Stromal cell of bone marrow (primary cell): Measurements from ENCODE around the gene CCDC150.
"Not testable (repeated sequence)": the region's sequence is repeated elsewhere in the genome, so short reads cannot be mapped to it uniquely, and the experiment has no call there.

ENCODE experiments used
- DNase-seq: peaks from one replicate; pipeline ENCODE4 v3.0.0-alpha.2; 2012; ENCODE audit warnings: low read depth

The CCDC150 gene

GRCh38 chr2:196718419-196719109 is 79.0 kb downstream of the CCDC150 start:
- no peak for DNase-seq

- peak; percentile 81 for DNase-seq
These were observed 79.8 kb downstream of the CCDC150 start for GRCh38 chr2:196719110-196719872.

GRCh38 chr2:196723571-196723970 is 84.1 kb downstream of the CCDC150 start:
- DNase-seq = no peak

DNA sequence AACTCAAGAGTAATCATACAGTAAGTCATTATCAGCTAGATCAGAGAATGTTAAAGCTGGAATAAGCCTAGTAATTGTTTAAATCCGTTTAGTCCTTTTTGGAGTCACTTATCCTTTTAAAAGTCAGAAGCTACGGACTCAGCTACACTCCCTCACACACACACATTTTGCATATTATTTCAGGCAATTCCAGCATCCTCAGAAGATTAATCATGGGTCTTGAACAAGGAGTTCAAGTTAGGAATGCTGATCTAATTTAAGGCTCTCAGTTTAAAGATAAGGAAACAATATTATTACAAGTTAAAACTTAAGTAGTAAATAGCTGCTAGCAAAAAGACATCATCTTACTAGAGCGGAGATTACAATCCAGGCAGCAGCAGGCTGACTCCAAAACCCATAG is 85.7 kb downstream of the CCDC150 start:
- no peak for DNase-seq

DNA sequence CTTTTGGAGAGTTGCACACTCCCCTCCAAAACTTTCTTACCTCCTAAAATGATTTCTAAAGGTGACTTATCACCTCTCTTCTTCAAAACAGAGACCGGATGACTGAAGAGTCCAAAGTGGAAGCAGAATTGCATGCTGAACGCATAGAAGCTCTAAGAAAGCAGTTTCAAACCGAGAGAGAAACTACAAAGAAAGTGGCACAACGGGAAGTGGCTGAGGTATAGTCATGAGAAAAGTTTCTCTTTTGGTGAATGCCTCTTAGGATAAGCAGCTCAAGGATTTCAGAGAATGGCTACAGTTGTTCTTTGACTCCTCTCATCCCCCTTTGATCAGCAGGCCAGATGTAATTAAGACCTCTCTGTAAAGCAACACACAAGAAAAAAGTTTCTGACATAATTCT is 86.4 kb downstream of the CCDC150 start:
- DNase-seq = no peak

- DNase-seq = no peak
These were observed 89.9 kb downstream of the CCDC150 start for GRCh38 chr2:196729418-196729817.

- not testable (repeated sequence) for DNase-seq
These were observed 97.1 kb downstream of the CCDC150 start for GRCh38 chr2:196736646-196737045.

- no peak for DNase-seq
These were observed 97.5 kb downstream of the CCDC150 start for GRCh38 chr2:196737046-196737445.

DNA sequence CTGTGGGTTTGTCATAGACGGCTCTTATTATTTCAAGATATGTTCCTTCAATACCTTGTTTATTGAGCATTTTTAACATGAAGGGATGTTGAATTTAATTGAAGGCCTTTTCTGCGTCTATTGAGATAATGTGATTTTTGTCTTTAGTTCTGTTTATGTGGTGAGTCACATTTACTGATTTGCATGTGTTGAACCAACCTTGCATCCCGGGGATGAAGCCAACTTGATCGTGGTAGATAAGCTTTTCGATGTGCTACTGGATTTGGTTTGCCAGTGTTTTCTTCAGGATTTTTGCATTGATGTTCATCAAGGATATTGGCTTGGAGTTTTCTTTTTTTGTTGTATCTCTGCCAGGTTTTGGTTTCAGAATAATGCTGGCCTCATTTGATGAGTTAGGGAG is 99.5 kb downstream of the CCDC150 start:
- no peak for DNase-seq

GRCh38 chr2:196742216-196742615 is 102.7 kb downstream of the CCDC150 start:
- DNase-seq = no peak

- no peak for DNase-seq
These were observed 103.2 kb downstream of the CCDC150 start for GRCh38 chr2:196742685-196743084.

DNA sequence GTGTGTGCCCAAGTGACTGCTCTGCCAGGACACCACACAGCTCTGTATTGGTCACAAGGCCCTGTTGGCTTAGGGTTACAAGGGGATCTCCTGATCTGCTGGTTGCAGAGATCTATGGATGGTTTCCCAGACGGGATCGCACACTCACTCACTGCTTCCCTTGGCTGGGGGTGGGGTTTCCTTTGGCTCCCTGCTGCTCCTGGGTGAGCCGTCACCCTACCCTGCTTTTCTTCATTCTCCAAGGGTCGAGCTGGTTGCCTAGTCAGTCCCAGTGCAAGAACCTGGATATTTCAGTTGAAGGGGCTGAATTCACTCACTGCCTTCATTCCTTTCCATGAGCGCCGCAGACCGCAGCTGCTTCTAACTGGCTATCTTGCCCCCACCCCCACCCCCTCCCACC is 103.7 kb downstream of the CCDC150 start:
- no peak for DNase-seq

DNA sequence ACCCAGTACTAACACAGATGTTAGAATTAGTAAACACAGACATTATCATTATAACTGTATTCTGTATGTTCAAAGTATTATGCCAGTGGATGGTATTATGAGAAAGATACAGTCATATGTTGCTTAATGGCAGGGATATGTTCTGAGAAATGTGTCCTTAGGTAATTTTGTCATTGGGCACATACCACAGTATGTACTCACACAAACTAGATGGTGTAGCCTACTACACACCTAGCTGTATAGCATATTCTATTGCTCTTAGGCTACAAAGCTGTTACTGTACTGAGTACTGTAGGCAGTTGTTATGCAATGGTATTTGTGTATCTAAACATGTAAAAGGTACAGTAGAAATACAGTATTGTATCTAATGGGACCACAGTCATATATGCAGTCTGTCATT is 106.2 kb downstream of the CCDC150 start:
- DNase-seq = no peak

DNA sequence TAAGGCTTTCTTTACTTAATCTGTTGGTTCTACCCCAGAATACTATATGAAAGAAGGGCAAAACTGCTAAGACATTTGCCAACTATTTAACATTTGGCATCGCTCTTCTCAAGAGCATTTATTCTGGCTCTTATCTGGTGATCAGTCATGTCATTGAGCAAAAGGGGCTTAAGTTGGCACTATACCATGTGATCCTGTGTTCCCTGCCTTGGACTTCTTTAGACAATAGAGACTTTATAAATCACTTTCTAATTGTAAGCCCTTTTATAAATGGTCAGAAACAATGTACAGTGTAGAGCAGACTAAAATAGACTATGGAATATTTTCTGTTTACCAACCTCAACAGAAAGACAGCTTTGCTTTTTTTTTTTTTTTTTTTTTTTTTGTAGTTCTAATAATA is 107.9 kb downstream of the CCDC150 start:
- DNase-seq = no peak

- no peak for DNase-seq
These were observed 108.6 kb downstream of the CCDC150 start for GRCh38 chr2:196748123-196748522.

GRCh38 chr2:196750291-196750923 is 110.9 kb downstream of the CCDC150 start:
- DNase-seq = no peak

GRCh38 chr2:196750977-196751631 is 111.6 kb downstream of the CCDC150 start:
- DNase-seq = peak; percentile 51

GRCh38 chr2:196758474-196759377 is 119.2 kb downstream of the CCDC150 start:
- DNase-seq = peak; percentile 13

GRCh38 chr2:196759378-196759706 is 119.8 kb downstream of the CCDC150 start:
- no peak for DNase-seq

- no peak for DNase-seq
These were observed 127.6 kb downstream of the CCDC150 start for GRCh38 chr2:196767101-196767500.
